Measurements from ENCODE around the gene TANGO6.
A peak's percentile ranks its signal among the peaks of the same experiment; 100 is the strongest.
"Not testable (repeated sequence)": the region's sequence is repeated elsewhere in the genome, so short reads cannot be mapped to it uniquely, and the experiment has no call there.

The TANGO6 gene

DNA sequence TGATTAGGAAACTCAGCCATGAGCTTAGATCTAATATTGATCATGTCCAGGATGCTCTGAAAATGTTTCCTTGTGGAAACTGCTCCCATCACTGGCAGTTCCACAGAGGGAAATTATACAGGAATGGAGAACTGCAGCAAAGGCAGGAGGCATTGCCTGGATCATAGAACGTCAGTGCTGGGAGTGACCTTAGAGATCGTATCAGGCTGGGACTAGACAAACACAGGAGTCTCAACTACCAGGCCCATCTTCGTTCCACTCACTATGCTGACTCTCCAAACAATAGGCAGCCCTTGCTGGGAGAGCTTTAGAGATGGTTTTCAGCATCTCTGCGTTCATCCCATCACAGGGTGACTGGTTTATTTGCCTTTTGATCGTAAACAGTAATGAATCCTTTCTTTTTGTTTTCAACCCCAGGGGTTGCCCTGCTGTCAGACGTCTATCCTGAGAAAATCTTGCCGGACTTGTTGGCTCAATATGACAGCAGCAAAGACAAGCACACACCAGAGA is 130.3 kb downstream of the TANGO6 start:
- no peak for DNase-seq

DNA sequence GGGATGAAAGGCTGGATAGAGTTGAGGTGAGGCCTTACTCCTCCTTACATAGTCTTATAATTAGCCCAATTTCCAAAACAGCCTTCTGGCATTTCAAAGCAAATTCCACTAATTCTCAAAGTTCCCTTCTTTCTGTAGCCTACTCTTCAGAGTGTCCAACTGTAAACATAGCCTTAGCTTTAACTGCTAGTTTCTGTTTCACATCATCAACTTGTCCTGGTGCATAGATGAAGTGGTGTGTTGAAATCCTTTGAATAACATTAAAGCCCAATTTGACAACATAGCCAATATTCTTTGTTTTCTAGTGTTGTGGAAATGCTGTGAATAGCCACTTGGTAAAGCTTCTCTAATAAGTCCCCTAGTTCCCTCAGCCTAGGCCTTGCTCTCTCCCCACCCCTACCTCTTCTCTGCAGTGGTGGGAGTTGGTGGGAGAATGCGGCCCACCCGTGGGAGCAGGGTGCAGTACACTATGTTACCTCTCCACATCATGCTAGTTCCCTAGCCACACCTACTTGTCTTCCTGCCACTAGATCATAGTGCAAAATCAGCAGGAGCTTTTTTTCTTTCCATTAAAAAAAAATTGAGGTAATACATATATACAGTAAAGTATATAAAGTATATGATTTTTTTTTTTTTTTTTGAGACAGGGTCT is 135.1 kb downstream of the TANGO6 start:
- no peak for DNase-seq

GRCh38 chr16:68980695-68981315 is 137.5 kb downstream of the TANGO6 start:
- no peak for DNase-seq

DNA sequence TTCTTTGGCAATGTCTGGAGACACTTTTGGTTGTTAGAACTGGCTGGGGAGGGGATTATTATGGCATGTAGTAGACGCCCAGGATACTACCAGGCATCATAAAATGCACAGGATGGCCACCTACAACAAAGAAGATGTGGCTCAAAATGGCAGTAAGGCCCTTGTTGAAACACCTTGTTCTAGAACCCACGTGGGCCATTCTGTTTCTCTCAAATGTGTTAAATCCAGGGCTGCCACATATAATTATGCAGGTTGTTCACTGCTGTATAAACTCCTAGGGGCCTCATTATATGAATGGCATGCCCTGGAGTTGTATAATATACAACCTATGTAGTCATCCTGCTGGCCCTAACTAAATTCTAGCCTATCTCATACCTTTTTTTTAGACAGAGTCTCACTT is 138.6 kb downstream of the TANGO6 start:
- no peak for DNase-seq

- DNase-seq: no peak
These were observed 141.1 kb downstream of the TANGO6 start for GRCh38 chr16:68984467-68984866.

DNA sequence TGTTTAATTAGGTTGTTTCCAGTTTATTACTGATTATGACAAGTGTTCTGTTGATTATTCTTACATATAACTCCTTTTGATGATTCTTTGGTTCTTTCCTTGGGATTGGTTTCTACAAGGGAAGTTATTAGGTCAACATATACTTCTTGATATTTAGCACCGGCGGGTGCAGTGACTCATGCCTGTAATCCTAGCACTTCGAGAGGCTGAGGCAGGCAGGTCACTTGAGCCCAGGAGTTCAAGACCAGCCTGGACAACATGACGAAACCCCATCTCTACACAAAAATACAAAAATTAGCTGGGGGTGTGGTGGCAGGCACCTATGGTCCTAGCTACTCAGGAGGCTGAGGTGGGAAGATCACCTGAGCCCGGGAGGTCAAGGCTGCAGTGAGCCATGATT is 141.9 kb downstream of the TANGO6 start:
- DNase-seq: no peak

DNA sequence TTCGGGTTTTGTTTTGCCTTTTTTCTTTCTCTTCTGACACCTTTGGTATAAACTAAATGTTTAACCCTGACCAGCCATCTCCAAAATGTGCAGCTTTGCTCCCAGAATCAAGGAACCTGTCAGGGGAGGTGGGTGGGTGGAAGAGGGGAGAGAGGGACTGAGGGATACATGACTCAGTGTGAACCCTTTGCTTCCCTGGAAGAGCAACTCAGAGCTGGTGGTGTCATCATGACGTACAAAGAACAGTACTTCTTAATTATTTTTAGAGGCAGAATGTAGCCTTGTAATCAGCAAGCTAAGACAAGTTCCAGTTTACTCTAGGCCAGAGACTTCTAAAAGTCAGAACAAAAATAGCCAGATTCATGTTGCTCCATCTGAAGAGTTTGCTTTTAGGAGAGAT is 142.5 kb downstream of the TANGO6 start:
- no peak for DNase-seq

DNA sequence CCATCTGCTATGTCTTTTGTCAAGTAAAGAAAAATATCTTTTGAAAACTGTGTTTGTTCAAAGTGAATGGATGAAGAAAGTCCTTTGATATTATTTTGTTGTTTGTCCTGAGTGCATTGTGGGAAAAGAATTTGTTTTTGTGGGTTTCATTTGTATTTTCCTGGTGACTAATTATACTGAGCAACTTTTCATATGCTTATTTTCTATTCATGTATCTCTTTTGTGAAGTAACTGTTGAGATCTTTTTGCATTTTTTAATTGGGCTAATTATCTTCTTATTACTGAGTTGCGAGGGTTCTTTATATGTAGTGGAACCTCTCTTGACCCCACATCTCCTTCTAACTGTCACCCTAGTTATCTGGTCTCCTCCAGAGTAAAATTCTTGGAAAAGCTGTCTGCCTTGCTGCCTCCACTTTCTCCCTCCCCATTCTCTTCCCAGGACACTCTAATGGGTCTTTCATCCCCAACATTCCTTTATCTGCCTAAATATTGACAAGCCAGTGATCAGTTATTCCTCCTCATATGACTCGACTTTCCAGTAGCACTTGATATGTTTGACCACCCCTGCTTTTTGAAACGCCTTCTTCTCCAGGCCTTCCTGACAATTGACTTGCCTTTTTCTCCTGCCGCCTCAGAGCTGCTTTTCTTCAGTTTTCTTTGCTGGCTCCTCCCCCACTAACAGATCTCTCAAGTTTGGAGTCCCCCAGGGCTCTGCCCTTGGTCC is 144.6 kb downstream of the TANGO6 start:
- no peak for DNase-seq

DNA sequence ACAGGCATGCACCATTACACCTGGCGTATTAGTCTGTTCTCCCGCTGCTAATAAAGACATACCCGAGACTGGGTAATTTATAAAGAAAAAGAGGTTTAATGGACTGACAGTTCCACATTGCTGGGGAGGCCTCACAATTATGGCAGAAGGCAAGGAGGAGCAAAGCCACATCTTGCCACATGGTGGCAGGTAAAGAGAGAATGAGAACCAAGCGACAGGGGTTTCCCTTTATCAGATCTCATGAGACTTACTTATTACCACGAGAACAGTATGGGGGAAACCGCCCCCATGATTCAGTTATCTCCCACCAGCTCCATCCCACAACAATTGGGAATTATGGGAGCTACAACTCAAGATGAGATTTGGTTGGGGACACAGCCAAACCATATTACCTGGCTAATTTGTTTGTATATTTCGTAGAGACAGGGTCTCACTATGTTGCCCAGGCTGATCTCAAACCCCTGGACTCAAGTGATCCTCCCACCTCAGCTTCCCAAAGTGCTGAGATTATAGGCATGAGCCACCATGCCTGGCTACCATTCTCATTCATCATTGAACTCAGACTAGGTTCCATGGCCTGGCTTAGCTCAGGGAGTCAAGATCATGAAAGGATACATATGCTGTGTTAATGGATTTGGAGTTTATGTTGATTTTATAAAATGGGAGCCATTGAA is 147.0 kb downstream of the TANGO6 start:
- not testable (repeated sequence) for DNase-seq

DNA sequence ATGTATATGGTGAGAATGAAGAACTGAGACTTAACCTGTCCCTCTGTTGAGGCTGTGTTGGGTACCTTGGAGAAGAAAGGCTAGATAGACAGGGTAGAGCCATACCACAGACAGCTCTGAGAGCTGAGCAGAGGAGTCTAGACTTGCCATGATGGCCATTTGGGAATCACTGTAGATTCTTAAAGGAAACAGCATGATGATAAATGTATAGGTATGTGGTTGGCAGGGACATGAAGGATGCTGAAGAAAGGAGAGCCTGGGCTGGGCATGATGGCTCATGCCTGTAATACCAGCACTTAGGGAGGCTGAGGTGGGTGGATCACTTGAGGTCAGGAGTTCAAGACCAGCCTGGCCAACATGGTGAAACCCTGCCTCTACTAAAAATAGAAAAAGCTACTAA is 147.7 kb downstream of the TANGO6 start:
- DNase-seq: no peak

DNA sequence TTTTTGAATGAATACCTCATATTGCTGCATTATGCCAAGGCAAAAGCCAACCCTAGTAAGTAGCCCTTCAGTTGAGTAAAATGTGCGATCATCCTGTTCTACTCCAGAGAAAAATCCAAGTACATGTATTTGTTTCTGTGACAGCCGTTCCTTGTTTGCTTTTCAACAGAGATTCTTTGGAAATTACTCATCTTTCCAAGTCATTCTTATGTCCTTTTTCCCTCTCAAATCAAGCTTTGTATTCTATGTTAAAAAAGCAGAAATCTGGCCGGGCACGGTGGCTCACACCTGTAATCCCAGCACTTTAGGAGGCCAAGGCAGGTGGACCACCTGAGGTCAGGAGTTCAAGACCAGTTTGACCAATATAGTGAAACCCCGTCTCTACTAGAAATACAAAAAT is 149.2 kb downstream of the TANGO6 start:
- DNase-seq: no peak

GRCh38 chr16:68993456-68993855 is 150.1 kb downstream of the TANGO6 start:
- no peak for DNase-seq

- no peak for DNase-seq
These were observed 150.6 kb downstream of the TANGO6 start for GRCh38 chr16:68993885-68994284.

DNA sequence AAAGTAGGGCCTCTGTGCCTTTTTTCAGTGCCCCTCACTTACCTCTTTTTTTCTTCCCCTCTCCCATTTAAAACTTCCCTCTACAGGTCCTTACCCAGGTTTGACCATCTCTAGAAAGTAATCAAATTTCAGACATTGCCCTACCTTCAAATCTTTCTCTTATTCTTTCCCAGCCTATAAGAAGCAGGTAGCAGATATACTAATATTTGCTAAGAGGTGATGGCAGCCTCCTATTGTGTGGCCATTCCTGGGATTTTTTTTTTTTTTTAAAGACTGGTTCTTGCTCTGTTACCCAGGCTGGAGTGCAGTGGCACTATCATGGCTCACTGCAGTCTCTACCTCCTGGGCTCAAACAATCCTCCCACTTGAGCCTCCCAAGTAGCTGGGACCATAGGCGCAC is 151.0 kb downstream of the TANGO6 start:
- no peak for DNase-seq

- DNase-seq: peak; percentile 5
These were observed 151.7 kb downstream of the TANGO6 start for GRCh38 chr16:68995011-68995504.

GRCh38 chr16:68997564-68997963 is 154.2 kb downstream of the TANGO6 start:
- DNase-seq: no peak

DNA sequence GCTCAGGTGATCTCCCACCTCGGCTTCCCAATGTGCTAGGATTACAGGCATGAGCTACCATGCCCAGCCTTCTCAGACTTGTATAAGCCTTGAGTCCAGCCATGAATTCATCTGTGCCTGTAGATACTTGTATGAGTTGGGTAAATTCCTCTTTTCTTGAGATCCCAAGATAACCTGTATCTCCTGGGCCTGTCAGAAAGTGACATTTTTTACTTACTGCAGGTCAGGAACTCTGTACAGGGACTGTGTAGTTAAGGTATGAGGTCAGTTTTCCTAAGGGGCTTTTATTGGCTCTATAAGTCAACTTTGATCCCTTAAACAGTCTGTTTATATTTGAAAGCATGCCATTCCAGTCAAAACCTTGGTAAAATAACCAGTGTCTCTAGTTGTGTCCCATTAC is 155.8 kb downstream of the TANGO6 start:
- no peak for DNase-seq

GRCh38 chr16:69003500-69003899 is 160.2 kb downstream of the TANGO6 start:
- DNase-seq: no peak

DNA sequence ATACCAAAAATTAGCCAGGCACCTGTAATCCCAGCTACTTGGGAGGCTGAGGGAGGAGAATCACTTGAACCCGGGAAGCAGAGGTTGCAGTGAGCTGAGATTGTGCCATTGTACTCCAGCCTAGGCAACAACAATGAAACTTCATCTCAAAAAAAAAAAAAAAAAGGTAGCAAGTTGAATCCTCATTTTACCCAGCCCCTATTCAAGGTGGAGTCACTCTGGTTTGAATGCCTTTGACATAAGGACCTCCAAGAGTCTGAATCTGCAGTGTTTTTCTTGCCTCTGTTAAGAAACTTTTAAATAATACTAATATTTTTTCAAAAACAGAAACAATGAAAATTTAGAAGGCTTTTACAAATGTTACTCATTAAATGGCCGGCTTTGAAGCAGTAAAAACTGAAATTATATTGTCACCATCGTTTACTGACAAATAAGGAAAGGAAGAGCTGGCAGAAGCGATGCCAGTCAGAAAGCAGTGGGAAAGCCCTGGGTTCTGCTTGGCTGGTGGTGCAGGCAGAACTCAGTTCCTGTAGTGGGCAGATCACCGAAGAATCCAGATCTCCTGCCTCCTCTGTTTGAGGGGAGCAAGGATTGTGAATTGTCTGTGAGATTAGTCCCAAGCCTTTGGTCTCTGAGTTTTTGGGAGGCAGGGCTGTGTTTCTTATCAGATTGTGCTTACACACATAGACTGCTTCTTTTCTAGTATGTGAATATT is 162.5 kb downstream of the TANGO6 start:
- DNase-seq: no peak

DNA sequence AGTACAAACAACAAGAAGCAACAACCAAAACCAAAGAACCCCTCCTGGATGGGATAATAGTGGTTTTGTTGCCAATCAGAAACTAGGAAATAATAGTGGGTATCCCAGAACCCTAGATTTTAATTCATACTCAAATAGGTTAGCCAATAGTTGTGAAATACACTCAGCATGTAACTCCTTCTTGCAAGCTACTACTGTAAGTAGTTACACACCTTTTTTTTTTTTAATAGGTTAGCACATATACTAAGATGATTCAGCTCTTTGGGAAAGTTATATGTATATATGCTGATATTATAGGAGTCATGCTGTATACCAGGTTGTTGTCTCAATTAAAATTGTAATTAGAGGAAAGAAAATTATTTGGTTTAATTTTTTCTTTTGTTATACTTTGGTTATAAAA is 169.6 kb downstream of the TANGO6 start:
- DNase-seq: no peak

GRCh38 chr16:69013991-69014390 is 170.7 kb downstream of the TANGO6 start:
- peak; percentile 17 for DNase-seq

DNA sequence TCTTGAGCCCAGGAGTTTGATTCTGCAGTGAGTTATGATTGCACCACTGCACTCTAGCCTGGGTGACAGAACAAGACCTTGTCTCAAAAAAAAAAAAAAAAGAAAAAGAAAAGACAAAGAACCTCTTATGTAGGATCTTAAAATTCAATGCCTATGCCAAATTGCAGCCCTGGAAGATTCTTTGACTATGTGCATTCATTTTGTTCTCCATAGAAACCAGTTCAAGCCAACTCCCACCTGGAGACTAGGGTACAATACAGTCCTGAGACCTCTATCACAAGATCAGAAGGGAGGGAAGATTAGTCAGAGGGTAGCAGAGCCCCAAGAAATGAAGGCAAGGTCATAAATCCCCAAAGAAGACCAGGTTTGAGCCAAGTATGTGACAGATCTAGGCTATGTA is 171.5 kb downstream of the TANGO6 start:
- no peak for DNase-seq
